Mesenchymal stem cell (in vitro differentiated cells and primary cell): ENCODE data around the gene HSPA1A.
A peak's percentile ranks its signal among the peaks of the same experiment; 100 is the strongest.

Experiments used
- DNase-seq: peaks from one replicate; pipeline ENCODE4 v3.0.0-alpha.2; 2013
- H2AFZ ChIP-seq: one replicate; pipeline ENCODE4 v1.6.1; 2013; ENCODE audit warnings: low read depth, mild to moderate bottlenecking, control low read depth, inconsistent platforms, low read length, moderate library complexity
- H2AK5ac ChIP-seq: 2 replicates; pipeline ENCODE4 v1.6.1; 2013; ENCODE audit warnings: low read length, moderate library complexity, mild to moderate bottlenecking, inconsistent platforms; ENCODE audit not compliant: severe bottlenecking
- H2BK120ac ChIP-seq: one replicate; pipeline ENCODE4 v1.6.1; 2013; ENCODE audit warnings: low read depth, mild to moderate bottlenecking, inconsistent platforms, low read length, moderate library complexity
- H2BK12ac ChIP-seq, 2 experiments: one replicate each; pipeline ENCODE4 v1.6.1; 2013; ENCODE audit warnings: inconsistent platforms in 2 of 2, low read length in 2 of 2, mild to moderate bottlenecking in 2 of 2, moderate library complexity in 2 of 2, control low read depth in 1 of 2
- H2BK15ac ChIP-seq: one replicate; pipeline ENCODE4 v1.6.1; 2013; ENCODE audit warnings: mild to moderate bottlenecking, low read depth, inconsistent platforms; ENCODE audit not compliant: poor library complexity, severe bottlenecking
- H2BK5ac ChIP-seq: 2 replicates; pipeline ENCODE4 v1.6.1; 2013; ENCODE audit warnings: low read depth, mild to moderate bottlenecking, low read length, control low read depth, inconsistent platforms; ENCODE audit not compliant: poor library complexity, severe bottlenecking
- H3K14ac ChIP-seq, 2 experiments: one replicate each; pipeline ENCODE4 v1.6.1; 2013; ENCODE audit warnings: inconsistent platforms in 2 of 2, low read length in 2 of 2, control low read depth in 1 of 2, mild to moderate bottlenecking in 1 of 2, moderate library complexity in 1 of 2
- H3K18ac ChIP-seq, 2 experiments: one replicate each; pipeline ENCODE4 v1.6.1; 2013; ENCODE audit warnings: inconsistent platforms in 2 of 2, low read length in 2 of 2, control low read depth in 1 of 2, low read depth in 1 of 2, mild to moderate bottlenecking in 1 of 2
- H3K23ac ChIP-seq, 2 experiments: one replicate each; pipeline ENCODE4 v1.6.1; 2013; ENCODE audit warnings: inconsistent platforms in 2 of 2, low read length in 2 of 2, mild to moderate bottlenecking in 2 of 2, moderate library complexity in 2 of 2, control low read depth in 1 of 2
- H3K27ac ChIP-seq: 2 replicates; pipeline ENCODE4 v1.5.1; 2013; ENCODE audit warnings: mild to moderate bottlenecking, moderate library complexity, low read length, control low read depth, inconsistent platforms; ENCODE audit not compliant: poor library complexity, severe bottlenecking
- H3K27me3 ChIP-seq, 2 experiments: 2 replicates each; pipeline versions ENCODE4 v1.6.1 to v1.7.0; 2013; ENCODE audit warnings: low read length in 2 of 2, mild to moderate bottlenecking in 2 of 2, moderate library complexity in 2 of 2, control low read depth in 1 of 2, inconsistent platforms in 1 of 2; ENCODE audit not compliant: control insufficient read depth in 1 of 2, insufficient read depth in 1 of 2
- H3K36me3 ChIP-seq, 2 experiments: 2 replicates each; pipeline versions ENCODE4 v1.6.1 to v1.7.0; 2013; ENCODE audit warnings: low read length in 2 of 2, control low read depth in 1 of 2, inconsistent platforms in 1 of 2, low read depth in 1 of 2, mild to moderate bottlenecking in 1 of 2; ENCODE audit not compliant: insufficient read depth in 2 of 2, control insufficient read depth in 1 of 2
- H3K4ac ChIP-seq, 2 experiments: one replicate each; pipeline ENCODE4 v1.6.1; 2013; ENCODE audit warnings: inconsistent platforms in 2 of 2, low read length in 2 of 2, mild to moderate bottlenecking in 2 of 2, moderate library complexity in 2 of 2, control low read depth in 1 of 2, low read depth in 1 of 2
- H3K4me1 ChIP-seq: 2 replicates; pipeline ENCODE4 v1.6.1; 2013; ENCODE audit warnings: low read depth, low read length, control low read depth; ENCODE audit not compliant: control insufficient read depth, insufficient read depth
- H3K4me2 ChIP-seq: 2 replicates; pipeline ENCODE4 v1.6.1; 2013; ENCODE audit warnings: low read length, mild to moderate bottlenecking, inconsistent platforms; ENCODE audit not compliant: poor library complexity, severe bottlenecking
- H3K4me3 ChIP-seq, 2 experiments: 2 replicates each; pipeline versions ENCODE4 v1.5.1 to v1.7.0; 2013; ENCODE audit warnings: low read length in 2 of 2, mild to moderate bottlenecking in 2 of 2, control low read depth in 1 of 2, low read depth in 1 of 2; ENCODE audit not compliant: insufficient read depth in 1 of 2
- H3K79me1 ChIP-seq: replicated peaks from 2 replicates; pipeline ENCODE4 v1.6.1; 2013; ENCODE audit warnings: mild to moderate bottlenecking, control low read depth, low read length, inconsistent platforms; ENCODE audit not compliant: poor library complexity, severe bottlenecking
- H3K9ac ChIP-seq: 2 replicates; pipeline ENCODE4 v1.7.0; 2013; ENCODE audit warnings: mild to moderate bottlenecking, low read length, moderate library complexity
- H3K9me3 ChIP-seq: 2 replicates; pipeline ENCODE4 v1.7.0; 2013; ENCODE audit warnings: mild to moderate bottlenecking, low read length; ENCODE audit not compliant: control insufficient read depth
- H4K8ac ChIP-seq: one replicate; pipeline ENCODE4 v1.6.1; 2013; ENCODE audit warnings: inconsistent platforms, mild to moderate bottlenecking, low read length, moderate library complexity
- H4K91ac ChIP-seq: one replicate; pipeline ENCODE4 v1.6.1; 2013; ENCODE audit warnings: mild to moderate bottlenecking, low read length, inconsistent platforms
- WGBS: methylation state at CpG from one replicate; pipeline ENCODE4 v1.1.7; 2013; ENCODE audit warnings: mixed read lengths; 5-methylcytosine and 5-hydroxymethylcytosine counted together

HSPA1A gene

GRCh38 chr6:31831350-31832215 is 16.2 kb downstream of the HSPA1A start:
- Histone ChIP-seq H3K23ac (no peak overlapping the region), H2AFZ (no peak overlapping the region), H3K4ac (peak overlapping the region in 1 of 2 experiments; percentile 37), H2BK15ac (no peak overlapping the region), H3K27ac (no peak overlapping the region), H4K91ac (no peak overlapping the region), H3K36me3 (peaks cover 3 to 6% of the 10 kb centered on the region in 2 experiments), H3K9ac (peak overlapping the region; percentile 93), H3K9me3 (no peaks in the 10 kb centered on the region), H3K79me1 (peaks cover 5% of the 10 kb centered on the region), H2BK12ac (no peak overlapping the region), H3K18ac (no peak overlapping the region), H2BK120ac (no peak overlapping the region), H3K4me1 (peaks cover 5% of the 10 kb centered on the region), H3K4me2 (no peak overlapping the region), H3K4me3 (peak overlapping the region in 1 of 2 experiments; percentile 79), H2AK5ac (no peak overlapping the region), H2BK5ac (no peak overlapping the region), H3K27me3 (no peaks in the 10 kb centered on the region), H4K8ac (no peak overlapping the region), H3K14ac (no peak overlapping the region)
- 97% methylated on average over 11 of the region's 15 CpGs for WGBS
- DNase-seq, result peak; percentile 15

GRCh38 chr6:31834367-31835250 is 19.3 kb downstream of the HSPA1A start:
- Histone ChIP-seq H3K9ac (peak overlapping the region; percentile 98), H3K23ac (peak overlapping the region in 1 of 2 experiments; percentile 100), H2AK5ac (peak overlapping the region; percentile 97), H3K9me3 (no peaks in the 10 kb centered on the region), H3K4me1 (peaks cover 21% of the 10 kb centered on the region), H2AFZ (peak overlapping the region; percentile 73), H3K4me2 (peak overlapping the region; percentile 98), H3K4me3 (peak overlapping the region; percentile 100), H3K79me1 (peaks cover 5% of the 10 kb centered on the region), H3K18ac (peak overlapping the region; percentile 100), H4K91ac (peak overlapping the region; percentile 99), H3K36me3 (peaks cover 24 to 35% of the 10 kb centered on the region in 2 experiments), H2BK5ac (peak overlapping the region; percentile 91), H3K14ac (peak overlapping the region in 1 of 2 experiments; percentile 100), H3K27me3 (no peaks in the 10 kb centered on the region), H4K8ac (peak overlapping the region; percentile 98), H3K27ac (peak overlapping the region; percentile 95), H3K4ac (peak overlapping the region; percentile 100), H2BK12ac (peak overlapping the region in 1 of 2 experiments; percentile 87), H2BK120ac (peak overlapping the region; percentile 65), H2BK15ac (peak overlapping the region; percentile 57)
- DNase-seq, result peak; percentile 89
- WGBS, result 2% methylated on average over 58 of the region's 59 CpGs

GRCh38 chr6:31836047-31836473 is 20.7 kb downstream of the HSPA1A start:
- H3K4me1 ChIP-seq, result peaks cover 22% of the 10 kb centered on the region
- H4K8ac ChIP-seq, result no peak overlapping the region

More at GRCh38 chr6:31836047-31836473, 20.7 kb downstream of the HSPA1A start:
- H2BK5ac ChIP-seq, result no peak overlapping the region
- no peak overlapping the region for H2AFZ ChIP-seq
- no peak overlapping the region for H2AK5ac ChIP-seq
- no peaks in the 10 kb centered on the region for H3K27me3 ChIP-seq
- WGBS, result under 1% methylated on average over 14 of the region's 14 CpGs
- no peak overlapping the region for H2BK15ac ChIP-seq
- H3K4me2 ChIP-seq, result peak overlapping the region; percentile 98
- peak overlapping the region; percentile 30 for H3K27ac ChIP-seq
- peak overlapping the region; percentile 51 to 100 for H3K4me3 ChIP-seq
- H4K91ac ChIP-seq, result peak overlapping the region; percentile 29
- peak overlapping the region in 1 of 2 experiments; percentile 86 for H3K14ac ChIP-seq
- peak overlapping the region in 1 of 2 experiments; percentile 21 for H3K18ac ChIP-seq
- no peak overlapping the region for H2BK12ac ChIP-seq
- peaks cover 11% of the 10 kb centered on the region for H3K79me1 ChIP-seq
- peak overlapping the region; percentile 98 for H3K9ac ChIP-seq
- peak overlapping the region in 1 of 2 experiments; percentile 58 for H3K4ac ChIP-seq
- H3K23ac ChIP-seq, result peak overlapping the region in 1 of 2 experiments; percentile 14
- H2BK120ac ChIP-seq, result no peak overlapping the region
- H3K9me3 ChIP-seq, result no peaks in the 10 kb centered on the region
- no peak for DNase-seq
- peaks cover 37 to 50% of the 10 kb centered on the region in 2 experiments for H3K36me3 ChIP-seq
